Chondrocyte (in vitro differentiated cells): ENCODE measurements around the gene VWDE. TPM values are rescaled to one million over a fixed set of nuclear protein-coding genes. Genes with fewer than 3 reads are reported as not detected.

Source experiments
- DNase-seq: peaks from one replicate; pipeline ENCODE4 v3.0.0; 2021; ENCODE audit warnings: mixed read lengths, low spot score
- H3K27ac Mint-ChIP-seq: one replicate; pipeline ENCODE4 v1.8.0; 2021; ENCODE audit warnings: mild to moderate bottlenecking, moderate library complexity, mixed read lengths; ENCODE audit not compliant: unreplicated experiment
- H3K27me3 Mint-ChIP-seq: 2 replicates; pipeline ENCODE4 v1.8.0; 2021; ENCODE audit warnings: low read depth, mixed read lengths
- H3K36me3 Mint-ChIP-seq: 2 replicates; pipeline ENCODE4 v1.8.0; 2021; ENCODE audit warnings: low read depth, mixed read lengths
- H3K4me1 Mint-ChIP-seq: 2 replicates; pipeline ENCODE4 v1.8.0; 2021; ENCODE audit warnings: low read depth, mild to moderate bottlenecking, mixed read lengths
- H3K4me3 Mint-ChIP-seq: one replicate; pipeline ENCODE4 v1.8.0; 2021; ENCODE audit warnings: mild to moderate bottlenecking, moderate library complexity, mixed read lengths; ENCODE audit not compliant: unreplicated experiment
- H3K9me3 Mint-ChIP-seq: 2 replicates; pipeline ENCODE4 v1.8.0; 2021; ENCODE audit warnings: low read depth, mixed read lengths
- total RNA-seq: library from RNA; stranded (reverse); gene quantifications from 3 replicates; pipeline ENCODE4 v1.2.1, GENCODE V29; 2021
- TF ChIP-seq, protein P1 (sequence below): fragments of 200-600 bp; sonication (generic); IDR thresholded peaks from 2 replicates; pipeline ENCODE4 v1.5.0; 2021; ENCODE audit warnings: antibody characterized with exemption, mild to moderate bottlenecking, moderate library complexity

Gene VWDE
- total RNA-seq, 1 donor from 2014 or later, result not detected

DNA sequence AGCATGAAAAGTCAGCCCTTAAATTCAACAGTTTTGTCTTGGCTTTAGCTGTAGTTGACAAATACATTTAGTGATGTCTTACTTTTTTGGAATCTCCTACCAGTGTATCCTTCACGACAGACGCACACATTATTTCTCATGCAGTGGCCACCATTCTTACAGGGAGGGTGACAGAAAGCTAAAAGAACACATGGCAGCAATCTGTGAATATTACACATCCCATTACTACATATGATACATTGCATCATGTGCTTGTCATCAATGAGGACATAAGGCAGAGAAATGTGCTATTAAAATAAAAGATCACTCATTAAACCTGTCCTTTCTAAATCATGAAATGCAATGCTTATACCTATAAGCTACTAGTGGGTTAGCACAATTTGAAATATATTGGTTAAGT lies 66.6 kb downstream of the VWDE start:
- peaks cover 13% of the 10 kb centered on the region for H3K27me3 Mint-ChIP-seq
- TF ChIP-seq, protein P1, sequence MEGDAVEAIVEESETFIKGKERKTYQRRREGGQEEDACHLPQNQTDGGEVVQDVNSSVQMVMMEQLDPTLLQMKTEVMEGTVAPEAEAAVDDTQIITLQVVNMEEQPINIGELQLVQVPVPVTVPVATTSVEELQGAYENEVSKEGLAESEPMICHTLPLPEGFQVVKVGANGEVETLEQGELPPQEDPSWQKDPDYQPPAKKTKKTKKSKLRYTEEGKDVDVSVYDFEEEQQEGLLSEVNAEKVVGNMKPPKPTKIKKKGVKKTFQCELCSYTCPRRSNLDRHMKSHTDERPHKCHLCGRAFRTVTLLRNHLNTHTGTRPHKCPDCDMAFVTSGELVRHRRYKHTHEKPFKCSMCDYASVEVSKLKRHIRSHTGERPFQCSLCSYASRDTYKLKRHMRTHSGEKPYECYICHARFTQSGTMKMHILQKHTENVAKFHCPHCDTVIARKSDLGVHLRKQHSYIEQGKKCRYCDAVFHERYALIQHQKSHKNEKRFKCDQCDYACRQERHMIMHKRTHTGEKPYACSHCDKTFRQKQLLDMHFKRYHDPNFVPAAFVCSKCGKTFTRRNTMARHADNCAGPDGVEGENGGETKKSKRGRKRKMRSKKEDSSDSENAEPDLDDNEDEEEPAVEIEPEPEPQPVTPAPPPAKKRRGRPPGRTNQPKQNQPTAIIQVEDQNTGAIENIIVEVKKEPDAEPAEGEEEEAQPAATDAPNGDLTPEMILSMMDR, result no peak
- H3K4me3 Mint-ChIP-seq, result no peak overlapping the region
- no peak overlapping the region for H3K27ac Mint-ChIP-seq
- no peaks in the 10 kb centered on the region for H3K9me3 Mint-ChIP-seq
- DNase-seq, result no peak
- H3K4me1 Mint-ChIP-seq, result no peaks in the 10 kb centered on the region
- H3K36me3 Mint-ChIP-seq, result no peaks in the 10 kb centered on the region

DNA sequence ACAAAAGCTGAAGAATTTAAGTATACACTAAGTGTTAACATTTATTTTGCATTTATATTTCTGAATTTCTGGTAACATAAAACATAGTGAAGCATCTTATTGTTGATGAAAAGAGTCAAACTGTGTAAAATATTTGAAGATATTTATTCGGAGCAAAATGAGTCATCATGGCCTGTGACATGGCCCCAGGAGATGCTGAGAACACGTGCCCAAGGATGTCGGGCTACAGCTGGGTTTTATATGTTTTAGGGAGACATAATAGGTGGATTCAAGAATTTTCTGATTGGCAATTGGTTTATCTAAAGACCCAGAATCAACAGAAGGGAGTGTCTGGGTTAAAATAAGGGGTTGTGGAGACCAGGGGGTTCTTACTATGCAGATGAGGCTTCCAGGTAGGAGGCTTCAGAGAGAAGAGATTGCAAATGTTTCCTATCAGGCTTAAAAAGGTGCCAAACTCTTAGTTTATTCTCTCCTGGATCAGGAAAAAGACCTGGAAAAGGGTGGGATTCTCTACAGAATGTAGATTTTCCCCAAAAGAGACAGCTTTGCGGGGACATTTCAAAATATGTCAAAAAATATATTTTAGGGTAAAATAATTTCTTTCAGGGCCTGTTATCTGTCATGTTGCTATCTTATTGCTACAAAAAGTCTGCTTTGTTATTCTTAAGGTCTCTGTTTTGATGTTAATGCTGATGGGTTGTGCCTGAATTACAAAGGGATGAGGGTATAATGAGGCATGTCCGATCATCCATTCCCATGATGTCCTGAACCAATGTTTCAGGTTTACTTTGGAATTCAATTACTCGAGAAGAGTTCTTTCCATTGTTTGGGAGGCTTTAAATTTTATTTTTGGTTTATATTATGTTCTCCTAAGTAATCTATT lies 74.5 kb downstream of the VWDE start:
- Mint-ChIP-seq H3K27me3 (peaks cover 28% of the 10 kb centered on the region), H3K4me3 (no peak overlapping the region), H3K27ac (no peak overlapping the region), H3K4me1 (no peaks in the 10 kb centered on the region), H3K36me3 (no peaks in the 10 kb centered on the region), H3K9me3 (no peaks in the 10 kb centered on the region)
- DNase-seq, result no peak
- TF ChIP-seq, protein P1, result no peak

GRCh38 chr7:12327922-12328321 lies 75.7 kb downstream of the VWDE start:
- TF ChIP-seq, protein P1, result no peak
- no peak for DNase-seq
- H3K36me3 Mint-ChIP-seq, result no peaks in the 10 kb centered on the region
- no peaks in the 10 kb centered on the region for H3K4me1 Mint-ChIP-seq
- H3K4me3 Mint-ChIP-seq, result no peak overlapping the region
- no peak overlapping the region for H3K27ac Mint-ChIP-seq
- H3K27me3 Mint-ChIP-seq, result peaks cover 33% of the 10 kb centered on the region
- no peaks in the 10 kb centered on the region for H3K9me3 Mint-ChIP-seq

- H3K27ac Mint-ChIP-seq, result no peak overlapping the region
- peaks cover 5% of the 10 kb centered on the region for H3K4me1 Mint-ChIP-seq
- DNase-seq, result no peak
- peaks cover 23% of the 10 kb centered on the region for H3K27me3 Mint-ChIP-seq
- TF ChIP-seq, protein P1, result no peak
- no peaks in the 10 kb centered on the region for H3K36me3 Mint-ChIP-seq
- H3K9me3 Mint-ChIP-seq, result no peaks in the 10 kb centered on the region
- no peak overlapping the region for H3K4me3 Mint-ChIP-seq
Measured at GRCh38 chr7:12325646-12326045, 78.0 kb downstream of the VWDE start.

DNA sequence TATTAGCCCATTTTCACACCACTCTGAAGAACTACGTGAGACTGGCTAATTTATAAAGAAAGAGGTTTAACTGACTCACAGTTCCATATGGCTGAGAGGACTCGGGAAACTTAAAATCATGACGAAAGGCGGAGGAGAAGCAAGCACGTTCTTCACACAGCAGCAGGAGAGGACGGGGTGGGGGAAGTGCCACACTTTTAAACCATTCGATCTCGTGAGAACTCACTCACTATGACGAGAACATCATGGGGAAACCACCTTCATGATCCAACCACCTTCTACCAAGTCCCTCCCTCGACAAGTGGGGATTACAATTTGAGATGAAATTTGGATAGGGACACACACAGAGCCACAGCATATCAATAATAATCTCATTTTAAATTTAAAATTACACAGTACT lies 80.2 kb downstream of the VWDE start:
- Mint-ChIP-seq H3K27ac (no peak overlapping the region), H3K9me3 (no peaks in the 10 kb centered on the region), H3K36me3 (no peaks in the 10 kb centered on the region), H3K27me3 (peaks cover 16% of the 10 kb centered on the region), H3K4me1 (peaks cover 5% of the 10 kb centered on the region), H3K4me3 (no peak overlapping the region)
- TF ChIP-seq, protein P1, result no peak
- no peak for DNase-seq
